DMS53 treated with DMSO at 0.1 percent for 48 hours (cell line): ENCODE data around the gene CDH4.

Experiments used
- DNase-seq: peaks from one replicate; lab custom pipeline; 2025; ENCODE audit not compliant: unreplicated experiment; lab: John Stamatoyannopoulos, UW

The CDH4 gene

GRCh38 chr20:61548069-61548468, 296.0 kb downstream of the CDH4 start:
- no peak for DNase-seq

- no peak for DNase-seq
Measured at GRCh38 chr20:61549865-61550264, 297.8 kb downstream of the CDH4 start.

- DNase-seq = no peak
Measured at GRCh38 chr20:61551401-61551800, 299.3 kb downstream of the CDH4 start.

- DNase-seq = no peak
Measured at GRCh38 chr20:61554617-61555016, 302.6 kb downstream of the CDH4 start.

GRCh38 chr20:61555566-61555965, 303.5 kb downstream of the CDH4 start:
- DNase-seq = no peak

GRCh38 chr20:61556111-61556510, 304.1 kb downstream of the CDH4 start:
- no peak for DNase-seq

- DNase-seq = no peak
Measured at GRCh38 chr20:61556673-61557072, 304.6 kb downstream of the CDH4 start.

- DNase-seq = no peak
Measured at GRCh38 chr20:61557621-61558020, 305.6 kb downstream of the CDH4 start.

- no peak for DNase-seq
Measured at GRCh38 chr20:61558726-61559125, 306.7 kb downstream of the CDH4 start.

GRCh38 chr20:61559706-61560315, 307.8 kb downstream of the CDH4 start:
- DNase-seq = no peak

GRCh38 chr20:61560361-61560853, 308.3 kb downstream of the CDH4 start:
- no peak for DNase-seq

- no peak for DNase-seq
Measured at GRCh38 chr20:61561111-61561830, 309.2 kb downstream of the CDH4 start.

- DNase-seq = no peak
Measured at GRCh38 chr20:61562491-61562890, 310.4 kb downstream of the CDH4 start.

- no peak for DNase-seq
Measured at GRCh38 chr20:61562897-61563504, 310.9 kb downstream of the CDH4 start.

GRCh38 chr20:61564628-61565027, 312.6 kb downstream of the CDH4 start:
- no peak for DNase-seq

- no peak for DNase-seq
Measured at GRCh38 chr20:61565791-61566190, 313.7 kb downstream of the CDH4 start.

- DNase-seq = no peak
Measured at GRCh38 chr20:61566691-61567090, 314.6 kb downstream of the CDH4 start.

- DNase-seq = no peak
Measured at GRCh38 chr20:61567204-61567603, 315.1 kb downstream of the CDH4 start.

GRCh38 chr20:61569825-61570224, 317.8 kb downstream of the CDH4 start:
- no peak for DNase-seq

- DNase-seq = no peak
Measured at GRCh38 chr20:61570646-61571195, 318.7 kb downstream of the CDH4 start.

- DNase-seq = no peak
Measured at GRCh38 chr20:61571221-61571620, 319.2 kb downstream of the CDH4 start.
